Neutrophil (primary cell): ENCODE measurements around the gene WDR87.

Source experiments
- H3K27ac ChIP-seq: fragments of 200-600 bp; sonication (generic); 2 replicates; pipeline ENCODE4 v1.5.1; 2016; ENCODE audit warnings: mild to moderate bottlenecking, moderate library complexity
- H3K27me3 ChIP-seq: fragments of 200-600 bp; sonication (generic); 2 replicates; pipeline ENCODE4 v1.6.0; 2016; ENCODE audit warnings: mild to moderate bottlenecking
- H3K36me3 ChIP-seq: fragments of 200-600 bp; sonication (generic); 2 replicates; pipeline ENCODE4 v1.5.1; 2017
- H3K4me1 ChIP-seq, 2 experiments: fragments of 200-600 bp in 1 of 2; sonication (generic) in 1 of 2; 1 replicate in 1 of 2; 2 replicates in 1 of 2; pipeline versions ENCODE4 v1.5.1 to v1.6.1; 2013 to 2016; ENCODE audit warnings: low read depth in 1 of 2, low read length in 1 of 2, mild to moderate bottlenecking in 1 of 2, moderate library complexity in 1 of 2; ENCODE audit not compliant: control insufficient read depth in 1 of 2, insufficient read depth in 1 of 2
- H3K4me3 ChIP-seq, 2 experiments: fragments of 200-600 bp in 1 of 2; sonication (generic) in 1 of 2; 1 replicate in 1 of 2; 2 replicates in 1 of 2; pipeline ENCODE4 v1.5.1; 2013 to 2016; ENCODE audit warnings: low read depth in 1 of 2, low read length in 1 of 2, mild to moderate bottlenecking in 1 of 2, moderate library complexity in 1 of 2
- H3K9me3 ChIP-seq: fragments of 200-600 bp; sonication (generic); 2 replicates; pipeline ENCODE4 v1.5.1; 2016
- CTCF ChIP-seq: fragments of 200-600 bp; sonication (generic); IDR thresholded peaks from 2 replicates; pipeline ENCODE4 v1.5.1; 2016; ENCODE audit warnings: antibody characterized with exemption

The WDR87 gene

DNA sequence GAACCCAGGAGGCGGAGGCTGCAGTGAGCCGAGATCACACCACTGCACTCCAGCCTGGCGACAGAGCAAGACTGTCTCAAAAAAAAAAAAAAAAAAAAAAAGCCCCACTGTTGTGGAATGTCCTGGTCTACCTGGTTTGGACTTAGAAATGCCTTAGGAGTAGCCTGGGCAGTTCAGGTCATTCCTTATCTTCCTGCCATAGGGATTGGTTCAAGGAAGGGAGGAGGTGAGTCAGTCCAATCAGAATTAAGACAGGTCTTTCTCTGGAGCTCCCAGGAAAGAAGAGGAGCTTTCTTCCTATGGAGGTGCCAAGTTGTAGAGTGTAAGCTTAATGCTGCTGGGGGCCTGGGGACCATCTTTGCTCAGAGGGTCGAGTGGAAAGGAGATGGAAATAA is 45.4 kb upstream of the WDR87 start:
- no peak for TF ChIP-seq CTCF
- no peak overlapping the region for H3K27ac ChIP-seq
- no peaks in the 10 kb centered on the region for H3K27me3 ChIP-seq
- H3K4me3 ChIP-seq, result no peak overlapping the region
- H3K36me3 ChIP-seq, result no peaks in the 10 kb centered on the region
- no peaks in the 10 kb centered on the region for H3K4me1 ChIP-seq
- H3K9me3 ChIP-seq, result no peaks in the 10 kb centered on the region

DNA sequence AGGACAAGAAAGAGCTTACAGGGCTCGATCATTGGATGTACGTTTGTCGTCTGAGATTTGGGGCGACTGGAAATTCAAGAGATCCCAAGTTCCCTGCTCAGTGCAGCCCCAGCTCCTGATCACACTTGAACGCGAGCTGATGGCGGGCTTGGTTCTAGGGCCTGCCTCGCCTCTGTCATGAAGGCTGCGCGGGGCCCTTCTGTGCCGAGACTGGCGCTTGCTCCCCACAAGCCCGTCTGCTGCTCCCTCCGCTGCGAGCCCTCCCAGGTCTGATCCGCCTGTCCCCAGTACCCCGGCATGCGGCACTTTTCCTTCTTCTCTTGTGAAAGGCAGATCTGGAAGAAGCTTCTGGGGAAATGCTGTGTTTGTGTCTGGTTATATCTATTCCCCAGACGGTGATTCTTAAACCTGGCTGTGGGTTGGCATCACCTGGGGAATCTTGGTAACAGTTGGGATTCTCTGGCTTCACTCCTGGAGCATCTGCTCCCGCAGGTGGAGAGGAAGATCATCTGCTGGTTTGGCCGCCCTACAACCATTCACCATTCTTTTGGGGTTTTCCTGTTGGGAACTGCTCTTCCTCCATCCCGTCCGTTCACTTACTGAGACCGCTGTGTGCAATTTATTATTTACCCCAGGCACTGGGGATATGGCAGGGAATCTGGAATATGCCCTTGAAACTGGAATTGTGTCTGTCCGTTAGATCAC is 44.2 kb upstream of the WDR87 start:
- no peak for TF ChIP-seq CTCF
- Histone ChIP-seq H3K4me3 (no peak overlapping the region), H3K27ac (no peak overlapping the region), H3K36me3 (no peaks in the 10 kb centered on the region), H3K27me3 (no peaks in the 10 kb centered on the region), H3K4me1 (no peaks in the 10 kb centered on the region), H3K9me3 (no peaks in the 10 kb centered on the region)

DNA sequence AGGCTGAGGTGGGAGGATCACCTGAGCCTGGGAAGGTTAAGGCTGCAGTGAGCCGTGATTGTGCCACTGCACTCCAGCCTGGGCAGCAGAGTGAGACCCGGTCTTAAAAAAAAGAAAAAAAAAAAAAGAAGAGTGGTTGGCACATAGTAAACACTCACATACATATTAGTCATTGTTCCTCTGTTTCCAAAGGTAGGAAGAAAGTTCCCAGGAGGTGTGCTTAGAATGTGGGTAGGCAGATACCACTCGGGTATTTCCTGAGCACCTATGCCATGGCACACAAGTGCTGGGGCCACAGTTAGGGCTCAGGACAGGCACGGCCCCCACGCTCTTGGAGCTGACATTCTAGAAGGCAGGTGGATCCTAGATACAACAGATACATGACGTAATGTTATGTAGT is 42.0 kb upstream of the WDR87 start:
- Histone ChIP-seq H3K4me3 (no peak overlapping the region), H3K27me3 (no peaks in the 10 kb centered on the region), H3K9me3 (no peaks in the 10 kb centered on the region), H3K4me1 (no peaks in the 10 kb centered on the region), H3K36me3 (peaks cover 3% of the 10 kb centered on the region), H3K27ac (no peak overlapping the region)
- TF ChIP-seq CTCF, result no peak

DNA sequence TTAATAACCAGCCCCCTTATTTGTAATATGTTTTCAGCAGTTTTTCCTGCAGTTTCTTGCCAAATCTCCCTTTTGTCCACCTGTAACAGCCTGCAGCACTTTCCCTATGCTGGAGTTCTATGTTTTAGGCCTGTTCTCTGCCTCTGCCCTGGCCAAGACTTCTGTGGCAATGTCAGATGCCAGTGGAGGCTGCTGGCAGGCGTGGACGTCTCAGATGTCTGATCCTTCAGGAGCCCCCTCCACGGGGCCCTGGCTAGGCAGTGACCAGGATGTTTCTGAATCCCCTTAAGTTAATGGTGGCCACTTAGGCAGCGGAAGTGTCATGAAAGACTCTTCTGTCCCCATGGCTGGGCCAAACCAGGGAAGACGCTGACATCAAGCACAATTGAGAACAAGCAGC is 41.4 kb upstream of the WDR87 start:
- TF ChIP-seq CTCF, result no peak

DNA sequence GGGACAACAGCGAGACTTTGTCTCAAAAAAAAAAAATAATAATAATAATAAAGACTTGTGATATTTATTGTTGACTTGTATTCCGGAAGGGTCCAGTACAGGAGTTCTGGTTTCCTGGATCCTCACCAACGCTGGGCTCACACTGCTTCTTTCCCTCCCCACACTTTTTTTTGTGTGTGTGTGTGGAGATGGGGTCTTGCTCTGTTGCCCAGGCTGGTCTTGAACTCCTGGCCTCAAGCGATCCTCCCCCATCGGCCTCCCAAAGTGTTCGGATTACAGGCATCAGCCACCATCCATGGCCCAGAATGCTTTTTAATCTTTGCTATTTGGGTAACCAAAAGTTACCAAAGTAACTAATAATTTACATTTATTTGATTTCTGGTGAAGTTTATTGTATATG is 39.7 kb upstream of the WDR87 start:
- no peaks in the 10 kb centered on the region for H3K27me3 ChIP-seq
- peaks cover 6% of the 10 kb centered on the region for H3K36me3 ChIP-seq
- H3K4me3 ChIP-seq, result no peak overlapping the region
- H3K27ac ChIP-seq, result no peak overlapping the region
- TF ChIP-seq CTCF, result no peak
- no peaks in the 10 kb centered on the region for H3K9me3 ChIP-seq
- no peaks in the 10 kb centered on the region for H3K4me1 ChIP-seq

More for the DNA sequence above, 41.4 kb upstream of the WDR87 start:
- H3K9me3 ChIP-seq, result no peaks in the 10 kb centered on the region
- H3K27me3 ChIP-seq, result no peaks in the 10 kb centered on the region
- no peak overlapping the region for H3K4me3 ChIP-seq
- no peak overlapping the region for H3K27ac ChIP-seq
- peaks cover 6% of the 10 kb centered on the region for H3K36me3 ChIP-seq
- no peaks in the 10 kb centered on the region for H3K4me1 ChIP-seq
